ENCODE data around the gene ANKRD16. TPM values are rescaled to one million over a fixed set of nuclear protein-coding genes. Genes with fewer than 3 reads are reported as not detected.

Gene ANKRD16
- total RNA-seq, 1 experiment from 2014 or later = 12.2 TPM

GRCh38 chr10:5814110-5815107 is 75.3 kb downstream of the ANKRD16 start:
- ChIA-PET POLR2A (interaction anchor here (1.0 kb wide), 1 partner anchor 75 kb away, joined by 7 read pairs; the partner anchor contains the start of genes ANKRD16 and FBH1), CTCF (interaction anchor here (1.2 to 2.4 kb wide), 2 partner anchors 59 to 76 kb away, joined by 6 to 7 read pairs; partner anchors contain the start of genes ANKRD16 and FBH1)
- ATAC-seq = no peak
- Mint-ChIP-seq H3K4me1 (peaks cover 36% of the 10 kb centered on the region), H3K36me3 (peaks cover 3% of the 10 kb centered on the region; the same call in 1 of the 2 replicates), H3K9me3 (no peaks in the 10 kb centered on the region), H3K4me3 (peak overlapping the region; percentile 89), H3K27me3 (ENCODE audit: low read depth) (peaks cover 2% of the 10 kb centered on the region; the same call in 1 of the 2 replicates), H3K27ac (peak overlapping the region; percentile 81)
- 0 out of 2 replicates have a peak, but pooled peaks have one; percentile 12 for TF ChIP-seq ZNF671 (CRISPR knock-in tag; IDR thresholded peaks at IDR 0.05)
- TF ChIP-seq, protein P1, sequence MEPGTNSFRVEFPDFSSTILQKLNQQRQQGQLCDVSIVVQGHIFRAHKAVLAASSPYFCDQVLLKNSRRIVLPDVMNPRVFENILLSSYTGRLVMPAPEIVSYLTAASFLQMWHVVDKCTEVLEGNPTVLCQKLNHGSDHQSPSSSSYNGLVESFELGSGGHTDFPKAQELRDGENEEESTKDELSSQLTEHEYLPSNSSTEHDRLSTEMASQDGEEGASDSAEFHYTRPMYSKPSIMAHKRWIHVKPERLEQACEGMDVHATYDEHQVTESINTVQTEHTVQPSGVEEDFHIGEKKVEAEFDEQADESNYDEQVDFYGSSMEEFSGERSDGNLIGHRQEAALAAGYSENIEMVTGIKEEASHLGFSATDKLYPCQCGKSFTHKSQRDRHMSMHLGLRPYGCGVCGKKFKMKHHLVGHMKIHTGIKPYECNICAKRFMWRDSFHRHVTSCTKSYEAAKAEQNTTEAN (CRISPR knock-in tag; IDR thresholded peaks at IDR 0.05) = no peak
- no peak for TF ChIP-seq MXD4 (CRISPR knock-in tag; IDR thresholded peaks at IDR 0.05; ENCODE audit: borderline replicate concordance)
- no peak for DNase-seq (ENCODE audit: low spot score)

GRCh38 chr10:5813341-5814109 is 76.2 kb downstream of the ANKRD16 start, which contains the start of gene GDI2:
TSS of gene GDI2 (minus strand) at chr10:5813434. CDS start at chr10:5813258, 176 bp downstream.
- Mint-ChIP-seq H3K4me1 (peaks cover 39% of the 10 kb centered on the region), H3K4me3 (peak within 1 kb of the TSS; percentile 89), H3K27ac (peak within 1 kb of the TSS; percentile 93), H3K27me3 (ENCODE audit: low read depth) (no peaks in the 10 kb centered on the region), H3K36me3 (peaks cover 10% of the 10 kb centered on the region), H3K9me3 (no peaks in the 10 kb centered on the region)
- ChIA-PET CTCF (interaction anchor here (0.6 to 2.4 kb wide), 3 partner anchors 60 to 721 kb away, joined by 3 to 7 read pairs (median 6); partner anchors contain the start of genes ANKRD16 and FBH1), POLR2A (interaction anchor here (0.6 to 1.3 kb wide), 6 partner anchors 19 to 455 kb away, joined by 3 to 7 read pairs (median 4); partner anchors contain the start of genes ANKRD16 and FBH1)
- ATAC-seq (peak; percentile 96), DNase-seq (ENCODE audit: low spot score) (peak; percentile 96)
- TF ChIP-seq, protein P2, sequence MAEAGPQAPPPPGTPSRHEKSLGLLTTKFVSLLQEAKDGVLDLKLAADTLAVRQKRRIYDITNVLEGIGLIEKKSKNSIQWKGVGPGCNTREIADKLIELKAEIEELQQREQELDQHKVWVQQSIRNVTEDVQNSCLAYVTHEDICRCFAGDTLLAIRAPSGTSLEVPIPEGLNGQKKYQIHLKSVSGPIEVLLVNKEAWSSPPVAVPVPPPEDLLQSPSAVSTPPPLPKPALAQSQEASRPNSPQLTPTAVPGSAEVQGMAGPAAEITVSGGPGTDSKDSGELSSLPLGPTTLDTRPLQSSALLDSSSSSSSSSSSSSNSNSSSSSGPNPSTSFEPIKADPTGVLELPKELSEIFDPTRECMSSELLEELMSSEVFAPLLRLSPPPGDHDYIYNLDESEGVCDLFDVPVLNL (CRISPR knock-in tag; IDR thresholded peaks at IDR 0.05; ENCODE audit: borderline replicate concordance, low read depth) = 0 out of 2 replicates have a peak, but pooled peaks have one; percentile 25
- TF ChIP-seq, protein P3, sequence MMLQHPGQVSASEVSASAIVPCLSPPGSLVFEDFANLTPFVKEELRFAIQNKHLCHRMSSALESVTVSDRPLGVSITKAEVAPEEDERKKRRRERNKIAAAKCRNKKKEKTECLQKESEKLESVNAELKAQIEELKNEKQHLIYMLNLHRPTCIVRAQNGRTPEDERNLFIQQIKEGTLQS (CRISPR knock-in tag; conservative IDR thresholded peaks at IDR 0.05) = no peak
- TF ChIP-seq ETV6 (CRISPR knock-in tag; IDR thresholded peaks at IDR 0.05) (0 out of 2 replicates have a peak, but pooled peaks have one; percentile 63), ZNF232 (CRISPR knock-in tag; IDR thresholded peaks at IDR 0.05) (peak; percentile 24; the same call in 1 of the 2 replicates), NFYB (CRISPR knock-in tag; conservative IDR thresholded peaks at IDR 0.05; ENCODE audit: low read depth) (peak; percentile 76), GABPB1 (CRISPR knock-in tag; IDR thresholded peaks at IDR 0.05) (peak; percentile 84), NR3C1 (CRISPR knock-in tag; conservative IDR thresholded peaks at IDR 0.05; ENCODE audit: low read depth) (0 out of 2 replicates have a peak, but pooled peaks have one; percentile 35), ZNF317 (CRISPR knock-in tag; IDR thresholded peaks at IDR 0.05; ENCODE audit: borderline replicate concordance, low read depth) (peak; percentile 28; the same call in 1 of the 2 replicates), NFE2L1 (CRISPR knock-in tag; IDR thresholded peaks at IDR 0.05) (peak; percentile 63; the same call in 1 of the 2 replicates), TEAD4 (CRISPR knock-in tag; IDR thresholded peaks at IDR 0.05) (0 out of 2 replicates have a peak, but pooled peaks have one; percentile 4), ZNF263 (CRISPR knock-in tag; IDR thresholded peaks at IDR 0.05; ENCODE audit: low read depth) (peak; percentile 21; the same call in 1 of the 2 replicates), JAZF1 (CRISPR knock-in tag; IDR thresholded peaks at IDR 0.05) (no peak), CREM (CRISPR knock-in tag; IDR thresholded peaks at IDR 0.05) (no peak), MXD4 (CRISPR knock-in tag; IDR thresholded peaks at IDR 0.05; ENCODE audit: borderline replicate concordance) (no peak), ELF4 (CRISPR knock-in tag; IDR thresholded peaks at IDR 0.05; ENCODE audit: low read depth) (peak; percentile 58; the same call in 1 of the 2 replicates), ZNF512 (CRISPR knock-in tag; IDR thresholded peaks at IDR 0.05; ENCODE audit: borderline replicate concordance) (no peak), NR1H2 (CRISPR knock-in tag; IDR thresholded peaks at IDR 0.05) (no peak), ERG (CRISPR knock-in tag; IDR thresholded peaks at IDR 0.05) (peak; percentile 44; the same call in 1 of the 2 replicates), RELA (CRISPR knock-in tag; IDR thresholded peaks at IDR 0.05; ENCODE audit: borderline replicate concordance) (peak; percentile 58; the same call in 1 of the 2 replicates)
- TF ChIP-seq, protein P4, sequence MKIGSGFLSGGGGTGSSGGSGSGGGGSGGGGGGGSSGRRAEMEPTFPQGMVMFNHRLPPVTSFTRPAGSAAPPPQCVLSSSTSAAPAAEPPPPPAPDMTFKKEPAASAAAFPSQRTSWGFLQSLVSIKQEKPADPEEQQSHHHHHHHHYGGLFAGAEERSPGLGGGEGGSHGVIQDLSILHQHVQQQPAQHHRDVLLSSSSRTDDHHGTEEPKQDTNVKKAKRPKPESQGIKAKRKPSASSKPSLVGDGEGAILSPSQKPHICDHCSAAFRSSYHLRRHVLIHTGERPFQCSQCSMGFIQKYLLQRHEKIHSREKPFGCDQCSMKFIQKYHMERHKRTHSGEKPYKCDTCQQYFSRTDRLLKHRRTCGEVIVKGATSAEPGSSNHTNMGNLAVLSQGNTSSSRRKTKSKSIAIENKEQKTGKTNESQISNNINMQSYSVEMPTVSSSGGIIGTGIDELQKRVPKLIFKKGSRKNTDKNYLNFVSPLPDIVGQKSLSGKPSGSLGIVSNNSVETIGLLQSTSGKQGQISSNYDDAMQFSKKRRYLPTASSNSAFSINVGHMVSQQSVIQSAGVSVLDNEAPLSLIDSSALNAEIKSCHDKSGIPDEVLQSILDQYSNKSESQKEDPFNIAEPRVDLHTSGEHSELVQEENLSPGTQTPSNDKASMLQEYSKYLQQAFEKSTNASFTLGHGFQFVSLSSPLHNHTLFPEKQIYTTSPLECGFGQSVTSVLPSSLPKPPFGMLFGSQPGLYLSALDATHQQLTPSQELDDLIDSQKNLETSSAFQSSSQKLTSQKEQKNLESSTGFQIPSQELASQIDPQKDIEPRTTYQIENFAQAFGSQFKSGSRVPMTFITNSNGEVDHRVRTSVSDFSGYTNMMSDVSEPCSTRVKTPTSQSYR (CRISPR knock-in tag; IDR thresholded peaks at IDR 0.05) = no peak

Measured in WTC11 (cell line).